ENCODE measurements around the gene HEXA. TPM values are rescaled to one million over a fixed set of nuclear protein-coding genes. Genes with fewer than 3 reads are reported as not detected.

The HEXA gene
- total and polyA plus RNA-seq, 9 of the 15 experiments (the other 6 are each of a cell fraction or from before 2014, with no cell fraction given): 22.2 to 136 (median 68.9) TPM

DNA sequence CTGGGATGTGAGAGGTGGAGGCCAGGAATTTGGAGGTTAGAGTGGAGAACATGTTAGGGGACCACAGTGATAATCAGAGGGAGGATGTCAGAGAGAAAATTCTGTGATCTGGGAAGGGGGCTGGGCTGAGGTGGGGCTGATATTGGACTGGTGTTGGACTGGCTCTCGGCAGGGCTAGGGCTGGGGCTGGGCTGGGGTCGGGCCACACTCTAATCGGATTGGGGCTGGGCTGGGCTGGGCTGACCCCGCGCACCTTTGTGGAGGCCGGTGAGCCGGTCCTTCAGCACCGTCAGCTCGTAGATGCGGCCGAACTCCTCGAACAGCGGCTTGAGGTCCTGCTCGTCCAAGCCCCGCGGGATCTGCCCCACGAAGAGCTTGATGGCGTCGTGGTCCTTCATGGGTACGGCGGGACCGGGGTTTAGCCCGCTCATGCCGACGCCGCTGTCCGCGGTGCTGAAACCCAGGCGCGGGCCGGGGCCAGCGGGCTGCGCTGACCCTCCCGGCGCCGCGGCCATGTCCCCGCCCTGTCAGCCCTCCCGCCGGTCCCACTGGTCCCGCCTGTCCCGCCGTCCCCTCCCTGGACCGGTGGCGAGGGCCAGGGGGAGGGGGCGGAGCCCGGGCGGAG, 56.3 kb downstream of the HEXA start (continued):
- TF ChIP-seq, protein P1, sequence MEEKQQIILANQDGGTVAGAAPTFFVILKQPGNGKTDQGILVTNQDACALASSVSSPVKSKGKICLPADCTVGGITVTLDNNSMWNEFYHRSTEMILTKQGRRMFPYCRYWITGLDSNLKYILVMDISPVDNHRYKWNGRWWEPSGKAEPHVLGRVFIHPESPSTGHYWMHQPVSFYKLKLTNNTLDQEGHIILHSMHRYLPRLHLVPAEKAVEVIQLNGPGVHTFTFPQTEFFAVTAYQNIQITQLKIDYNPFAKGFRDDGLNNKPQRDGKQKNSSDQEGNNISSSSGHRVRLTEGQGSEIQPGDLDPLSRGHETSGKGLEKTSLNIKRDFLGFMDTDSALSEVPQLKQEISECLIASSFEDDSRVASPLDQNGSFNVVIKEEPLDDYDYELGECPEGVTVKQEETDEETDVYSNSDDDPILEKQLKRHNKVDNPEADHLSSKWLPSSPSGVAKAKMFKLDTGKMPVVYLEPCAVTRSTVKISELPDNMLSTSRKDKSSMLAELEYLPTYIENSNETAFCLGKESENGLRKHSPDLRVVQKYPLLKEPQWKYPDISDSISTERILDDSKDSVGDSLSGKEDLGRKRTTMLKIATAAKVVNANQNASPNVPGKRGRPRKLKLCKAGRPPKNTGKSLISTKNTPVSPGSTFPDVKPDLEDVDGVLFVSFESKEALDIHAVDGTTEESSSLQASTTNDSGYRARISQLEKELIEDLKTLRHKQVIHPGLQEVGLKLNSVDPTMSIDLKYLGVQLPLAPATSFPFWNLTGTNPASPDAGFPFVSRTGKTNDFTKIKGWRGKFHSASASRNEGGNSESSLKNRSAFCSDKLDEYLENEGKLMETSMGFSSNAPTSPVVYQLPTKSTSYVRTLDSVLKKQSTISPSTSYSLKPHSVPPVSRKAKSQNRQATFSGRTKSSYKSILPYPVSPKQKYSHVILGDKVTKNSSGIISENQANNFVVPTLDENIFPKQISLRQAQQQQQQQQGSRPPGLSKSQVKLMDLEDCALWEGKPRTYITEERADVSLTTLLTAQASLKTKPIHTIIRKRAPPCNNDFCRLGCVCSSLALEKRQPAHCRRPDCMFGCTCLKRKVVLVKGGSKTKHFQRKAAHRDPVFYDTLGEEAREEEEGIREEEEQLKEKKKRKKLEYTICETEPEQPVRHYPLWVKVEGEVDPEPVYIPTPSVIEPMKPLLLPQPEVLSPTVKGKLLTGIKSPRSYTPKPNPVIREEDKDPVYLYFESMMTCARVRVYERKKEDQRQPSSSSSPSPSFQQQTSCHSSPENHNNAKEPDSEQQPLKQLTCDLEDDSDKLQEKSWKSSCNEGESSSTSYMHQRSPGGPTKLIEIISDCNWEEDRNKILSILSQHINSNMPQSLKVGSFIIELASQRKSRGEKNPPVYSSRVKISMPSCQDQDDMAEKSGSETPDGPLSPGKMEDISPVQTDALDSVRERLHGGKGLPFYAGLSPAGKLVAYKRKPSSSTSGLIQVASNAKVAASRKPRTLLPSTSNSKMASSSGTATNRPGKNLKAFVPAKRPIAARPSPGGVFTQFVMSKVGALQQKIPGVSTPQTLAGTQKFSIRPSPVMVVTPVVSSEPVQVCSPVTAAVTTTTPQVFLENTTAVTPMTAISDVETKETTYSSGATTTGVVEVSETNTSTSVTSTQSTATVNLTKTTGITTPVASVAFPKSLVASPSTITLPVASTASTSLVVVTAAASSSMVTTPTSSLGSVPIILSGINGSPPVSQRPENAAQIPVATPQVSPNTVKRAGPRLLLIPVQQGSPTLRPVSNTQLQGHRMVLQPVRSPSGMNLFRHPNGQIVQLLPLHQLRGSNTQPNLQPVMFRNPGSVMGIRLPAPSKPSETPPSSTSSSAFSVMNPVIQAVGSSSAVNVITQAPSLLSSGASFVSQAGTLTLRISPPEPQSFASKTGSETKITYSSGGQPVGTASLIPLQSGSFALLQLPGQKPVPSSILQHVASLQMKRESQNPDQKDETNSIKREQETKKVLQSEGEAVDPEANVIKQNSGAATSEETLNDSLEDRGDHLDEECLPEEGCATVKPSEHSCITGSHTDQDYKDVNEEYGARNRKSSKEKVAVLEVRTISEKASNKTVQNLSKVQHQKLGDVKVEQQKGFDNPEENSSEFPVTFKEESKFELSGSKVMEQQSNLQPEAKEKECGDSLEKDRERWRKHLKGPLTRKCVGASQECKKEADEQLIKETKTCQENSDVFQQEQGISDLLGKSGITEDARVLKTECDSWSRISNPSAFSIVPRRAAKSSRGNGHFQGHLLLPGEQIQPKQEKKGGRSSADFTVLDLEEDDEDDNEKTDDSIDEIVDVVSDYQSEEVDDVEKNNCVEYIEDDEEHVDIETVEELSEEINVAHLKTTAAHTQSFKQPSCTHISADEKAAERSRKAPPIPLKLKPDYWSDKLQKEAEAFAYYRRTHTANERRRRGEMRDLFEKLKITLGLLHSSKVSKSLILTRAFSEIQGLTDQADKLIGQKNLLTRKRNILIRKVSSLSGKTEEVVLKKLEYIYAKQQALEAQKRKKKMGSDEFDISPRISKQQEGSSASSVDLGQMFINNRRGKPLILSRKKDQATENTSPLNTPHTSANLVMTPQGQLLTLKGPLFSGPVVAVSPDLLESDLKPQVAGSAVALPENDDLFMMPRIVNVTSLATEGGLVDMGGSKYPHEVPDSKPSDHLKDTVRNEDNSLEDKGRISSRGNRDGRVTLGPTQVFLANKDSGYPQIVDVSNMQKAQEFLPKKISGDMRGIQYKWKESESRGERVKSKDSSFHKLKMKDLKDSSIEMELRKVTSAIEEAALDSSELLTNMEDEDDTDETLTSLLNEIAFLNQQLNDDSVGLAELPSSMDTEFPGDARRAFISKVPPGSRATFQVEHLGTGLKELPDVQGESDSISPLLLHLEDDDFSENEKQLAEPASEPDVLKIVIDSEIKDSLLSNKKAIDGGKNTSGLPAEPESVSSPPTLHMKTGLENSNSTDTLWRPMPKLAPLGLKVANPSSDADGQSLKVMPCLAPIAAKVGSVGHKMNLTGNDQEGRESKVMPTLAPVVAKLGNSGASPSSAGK (IDR thresholded peaks at IDR 0.05): peak; percentile 85
- TF ChIP-seq, protein P2, sequence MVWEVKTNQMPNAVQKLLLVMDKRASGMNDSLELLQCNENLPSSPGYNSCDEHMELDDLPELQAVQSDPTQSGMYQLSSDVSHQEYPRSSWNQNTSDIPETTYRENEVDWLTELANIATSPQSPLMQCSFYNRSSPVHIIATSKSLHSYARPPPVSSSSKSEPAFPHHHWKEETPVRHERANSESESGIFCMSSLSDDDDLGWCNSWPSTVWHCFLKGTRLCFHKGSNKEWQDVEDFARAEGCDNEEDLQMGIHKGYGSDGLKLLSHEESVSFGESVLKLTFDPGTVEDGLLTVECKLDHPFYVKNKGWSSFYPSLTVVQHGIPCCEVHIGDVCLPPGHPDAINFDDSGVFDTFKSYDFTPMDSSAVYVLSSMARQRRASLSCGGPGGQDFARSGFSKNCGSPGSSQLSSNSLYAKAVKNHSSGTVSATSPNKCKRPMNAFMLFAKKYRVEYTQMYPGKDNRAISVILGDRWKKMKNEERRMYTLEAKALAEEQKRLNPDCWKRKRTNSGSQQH (CRISPR knock-in tag; IDR thresholded peaks at IDR 0.05): no peak
- TF ChIP-seq, protein P3, sequence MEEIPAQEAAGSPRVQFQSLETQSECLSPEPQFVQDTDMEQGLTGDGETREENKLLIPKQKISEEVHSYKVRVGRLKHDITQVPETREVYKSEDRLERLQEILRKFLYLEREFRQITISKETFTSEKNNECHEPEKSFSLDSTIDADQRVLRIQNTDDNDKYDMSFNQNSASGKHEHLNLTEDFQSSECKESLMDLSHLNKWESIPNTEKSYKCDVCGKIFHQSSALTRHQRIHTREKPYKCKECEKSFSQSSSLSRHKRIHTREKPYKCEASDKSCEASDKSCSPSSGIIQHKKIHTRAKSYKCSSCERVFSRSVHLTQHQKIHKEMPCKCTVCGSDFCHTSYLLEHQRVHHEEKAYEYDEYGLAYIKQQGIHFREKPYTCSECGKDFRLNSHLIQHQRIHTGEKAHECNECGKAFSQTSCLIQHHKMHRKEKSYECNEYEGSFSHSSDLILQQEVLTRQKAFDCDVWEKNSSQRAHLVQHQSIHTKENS (CRISPR knock-in tag; IDR thresholded peaks at IDR 0.05): no peak
- TF ChIP-seq IFI16 (CRISPR knock-in tag; IDR thresholded peaks at IDR 0.05): no peak
- 0 out of 3 replicates have a peak, but pooled peaks of 1 of the 2 experiments have one; percentile 53 for TF ChIP-seq CBX3 (IDR thresholded peaks at IDR 0.05; ENCODE audit: borderline replicate concordance in 1 of 2, low read length in 2 of 2)
- TF ChIP-seq THRAP3 (IDR thresholded peaks at IDR 0.05; ENCODE audit: borderline replicate concordance): no peak
- peak; percentile 85; the same call in 1 of the 2 replicates for TF ChIP-seq ZNF217 (CRISPR knock-in tag; IDR thresholded peaks at IDR 0.05)
- TF ChIP-seq FIP1L1 (IDR thresholded peaks at IDR 0.05; ENCODE audit: low read depth, low read length, poor library complexity, severe bottlenecking): peak; percentile 23
- TF ChIP-seq, protein P4, sequence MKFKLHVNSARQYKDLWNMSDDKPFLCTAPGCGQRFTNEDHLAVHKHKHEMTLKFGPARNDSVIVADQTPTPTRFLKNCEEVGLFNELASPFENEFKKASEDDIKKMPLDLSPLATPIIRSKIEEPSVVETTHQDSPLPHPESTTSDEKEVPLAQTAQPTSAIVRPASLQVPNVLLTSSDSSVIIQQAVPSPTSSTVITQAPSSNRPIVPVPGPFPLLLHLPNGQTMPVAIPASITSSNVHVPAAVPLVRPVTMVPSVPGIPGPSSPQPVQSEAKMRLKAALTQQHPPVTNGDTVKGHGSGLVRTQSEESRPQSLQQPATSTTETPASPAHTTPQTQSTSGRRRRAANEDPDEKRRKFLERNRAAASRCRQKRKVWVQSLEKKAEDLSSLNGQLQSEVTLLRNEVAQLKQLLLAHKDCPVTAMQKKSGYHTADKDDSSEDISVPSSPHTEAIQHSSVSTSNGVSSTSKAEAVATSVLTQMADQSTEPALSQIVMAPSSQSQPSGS (CRISPR knock-in tag; IDR thresholded peaks at IDR 0.05): peak; percentile 76; the same call in 1 of the 2 replicates
- no peak for TF ChIP-seq SIN3B (IDR thresholded peaks at IDR 0.05; ENCODE audit: low read depth)
